GM19438 (cell line): ENCODE data around the gene RIC8B.
"Not testable (repeated sequence)": the region's sequence is repeated elsewhere in the genome, so short reads cannot be mapped to it uniquely, and the experiment has no call there.

ENCODE experiments used
- ATAC-seq: cut with Tn5 transposase; IDR thresholded peaks from one replicate; pipeline ENCODE4 v1.9.1; 2021; ENCODE audit warnings: low read depth; ENCODE audit not compliant: unreplicated experiment

The RIC8B gene

GRCh38 chr12:106774005-106774807 lies at the start of gene RIC8B:
Gene RIC8B (plus strand): TSS chr12:106774682. CDS start chr12:106774746, 64 bp downstream.
- ATAC-seq: peak; percentile 86

GRCh38 chr12:106724934-106725333 lies 49.5 kb upstream of the RIC8B start:
- no peak for ATAC-seq

GRCh38 chr12:106726603-106727202 lies 47.8 kb upstream of the RIC8B start:
- not testable (repeated sequence) for ATAC-seq

GRCh38 chr12:106729611-106730010 lies 44.9 kb upstream of the RIC8B start:
- no peak for ATAC-seq

- ATAC-seq: no peak
These were observed 41.6 kb upstream of the RIC8B start for GRCh38 chr12:106732890-106733289.

GRCh38 chr12:106733660-106734059 lies 40.8 kb upstream of the RIC8B start:
- ATAC-seq: no peak

- no peak for ATAC-seq
These were observed 38.2 kb upstream of the RIC8B start for GRCh38 chr12:106736051-106736957.

GRCh38 chr12:106739318-106739717 lies 35.2 kb upstream of the RIC8B start:
- ATAC-seq: no peak

- no peak for ATAC-seq
These were observed 34.5 kb upstream of the RIC8B start for GRCh38 chr12:106739815-106740530.

- no peak for ATAC-seq
These were observed 33.7 kb upstream of the RIC8B start for GRCh38 chr12:106740818-106741217.

GRCh38 chr12:106741247-106741646 lies 33.2 kb upstream of the RIC8B start:
- ATAC-seq: no peak

- no peak for ATAC-seq
These were observed 31.1 kb upstream of the RIC8B start for GRCh38 chr12:106743270-106743988.

- ATAC-seq: no peak
These were observed 29.9 kb upstream of the RIC8B start for GRCh38 chr12:106744600-106744999.

- no peak for ATAC-seq
These were observed 29.2 kb upstream of the RIC8B start for GRCh38 chr12:106745181-106745745.

- no peak for ATAC-seq
These were observed 26.5 kb upstream of the RIC8B start for GRCh38 chr12:106747973-106748436.

GRCh38 chr12:106750524-106750923 lies 24.0 kb upstream of the RIC8B start:
- ATAC-seq: no peak

- peak; percentile 99 for ATAC-seq
These were observed 21.0 kb upstream of the RIC8B start for GRCh38 chr12:106753526-106753925.

- no peak for ATAC-seq
These were observed 20.2 kb upstream of the RIC8B start for GRCh38 chr12:106754331-106754730.

GRCh38 chr12:106757623-106758348 lies 16.7 kb upstream of the RIC8B start:
- ATAC-seq: no peak
